ENCODE measurements around the gene PFDN2. TPM values are rescaled to one million over a fixed set of nuclear protein-coding genes. Genes with fewer than 3 reads are reported as not detected.

Gene PFDN2
- total and polyA plus RNA-seq, 4 donors = 30.3 to 152 (median 94.9) TPM

Small RNA genes within 50 kb of the gene (small RNA-seq; reads per million reads assigned to genes)
- not detected for gene RF01225 (ENCODE audit: low replicate concordance)

Other genes with a start within 250 kb of the PFDN2 start
- gene ITLN1, start 232.9 kb downstream of the PFDN2 start, total RNA-seq = 1 to 10 TPM in 1 of 2 donors, under 1 TPM in 1; 0.22 to 1.1 TPM
- gene ITLN1, start 232.9 kb downstream of the PFDN2 start, polyA plus RNA-seq (ENCODE audit: insufficient read length in 2 of 2) = not detected
- gene ITLN2, start 163.2 kb downstream of the PFDN2 start, total RNA-seq = under 1 TPM; 0.17 to 0.20 TPM
- under 1 TPM in 1 of 2 donors, not detected in 1; 0.21 TPM for gene ITLN2, start 163.2 kb downstream of the PFDN2 start, polyA plus RNA-seq (ENCODE audit: insufficient read length in 2 of 2)
- 10 to 100 TPM in 1 of 2 donors, 1 to 10 TPM in 1; 9.5 to 23.7 TPM for gene F11R, start 96.9 kb downstream of the PFDN2 start, total RNA-seq
- gene F11R, start 96.9 kb downstream of the PFDN2 start, polyA plus RNA-seq (ENCODE audit: insufficient read length in 2 of 2) = 10 to 100 TPM in 1 of 2 donors, 1 to 10 TPM in 1; 7.0 to 13.0 TPM
- gene TSTD1, start 79.1 kb downstream of the PFDN2 start, total RNA-seq = 10 to 100 TPM; 12.1 to 25.5 TPM
- gene TSTD1, start 79.1 kb downstream of the PFDN2 start, polyA plus RNA-seq (ENCODE audit: insufficient read length in 2 of 2) = 10 to 100 TPM; 10.5 to 33.5 TPM
- 10 to 100 TPM; 67.1 to 81.6 TPM for gene USF1, start 72.1 kb downstream of the PFDN2 start, total RNA-seq
- 10 to 100 TPM; 84.8 to 93.7 TPM for gene USF1, start 72.1 kb downstream of the PFDN2 start, polyA plus RNA-seq (ENCODE audit: insufficient read length in 2 of 2)
- gene ARHGAP30, start 48.1 kb downstream of the PFDN2 start, total RNA-seq = 1 to 10 TPM; 2.1 to 4.2 TPM
- gene ARHGAP30, start 48.1 kb downstream of the PFDN2 start, polyA plus RNA-seq (ENCODE audit: insufficient read length in 2 of 2) = 1 to 10 TPM; 2.6 to 3.1 TPM
- under 1 TPM in 1 of 2 donors, not detected in 1; 0.06 TPM for gene NECTIN4, start 28.5 kb downstream of the PFDN2 start, total RNA-seq
- under 1 TPM in 1 of 2 donors, not detected in 1; 0.15 TPM for gene NECTIN4, start 28.5 kb downstream of the PFDN2 start, polyA plus RNA-seq (ENCODE audit: insufficient read length in 2 of 2)
- 10 to 100 TPM; 10.0 to 21.8 TPM for gene KLHDC9, start 19.7 kb downstream of the PFDN2 start, total RNA-seq
- gene KLHDC9, start 19.7 kb downstream of the PFDN2 start, polyA plus RNA-seq (ENCODE audit: insufficient read length in 2 of 2) = 10 to 100 TPM; 26.6 to 27.7 TPM
- 10 to 100 TPM; 22.4 to 48.4 TPM for gene NIT1, start 68 bp upstream of the PFDN2 start, total RNA-seq
- gene NIT1, start 68 bp upstream of the PFDN2 start, polyA plus RNA-seq (ENCODE audit: insufficient read length in 2 of 2) = 10 to 100 TPM; 48.6 to 53.7 TPM
- gene DEDD, start 14.6 kb upstream of the PFDN2 start, total RNA-seq = 10 to 100 TPM; 16.3 to 20.2 TPM
- 10 to 100 TPM; 55.1 to 61.5 TPM for gene DEDD, start 14.6 kb upstream of the PFDN2 start, polyA plus RNA-seq (ENCODE audit: insufficient read length in 2 of 2)
- gene UFC1, start 35.9 kb upstream of the PFDN2 start, total RNA-seq = 100 to 1,000 TPM in 1 of 2 donors, 10 to 100 TPM in 1; 86.9 to 117 TPM
- gene UFC1, start 35.9 kb upstream of the PFDN2 start, polyA plus RNA-seq (ENCODE audit: insufficient read length in 2 of 2) = 100 to 1,000 TPM; 165 TPM
- 10 to 100 TPM; 11.0 to 17.2 TPM for gene USP21, start 41.5 kb upstream of the PFDN2 start, total RNA-seq
- 10 to 100 TPM; 51.4 to 52.1 TPM for gene USP21, start 41.5 kb upstream of the PFDN2 start, polyA plus RNA-seq (ENCODE audit: insufficient read length in 2 of 2)
- gene PPOX, start 48.4 kb upstream of the PFDN2 start, total RNA-seq = 10 to 100 TPM; 21.7 to 47.9 TPM
- gene PPOX, start 48.4 kb upstream of the PFDN2 start, polyA plus RNA-seq (ENCODE audit: insufficient read length in 2 of 2) = 10 to 100 TPM; 53.0 to 69.6 TPM
- 10 to 100 TPM; 18.8 to 28.5 TPM for gene B4GALT3, start 59.5 kb upstream of the PFDN2 start, total RNA-seq
- 10 to 100 TPM; 48.4 to 52.5 TPM for gene B4GALT3, start 59.5 kb upstream of the PFDN2 start, polyA plus RNA-seq (ENCODE audit: insufficient read length in 2 of 2)
- gene ADAMTS4, start 81.0 kb upstream of the PFDN2 start, total RNA-seq = 10 to 100 TPM; 17.5 to 30.4 TPM
- gene ADAMTS4, start 81.0 kb upstream of the PFDN2 start, polyA plus RNA-seq (ENCODE audit: insufficient read length in 2 of 2) = 10 to 100 TPM; 46.3 to 65.6 TPM
- 100 to 1,000 TPM; 110 to 155 TPM for gene NDUFS2, start 84.3 kb upstream of the PFDN2 start, total RNA-seq
- 100 to 1,000 TPM; 181 to 196 TPM for gene NDUFS2, start 84.3 kb upstream of the PFDN2 start, polyA plus RNA-seq (ENCODE audit: insufficient read length in 2 of 2)
- 10 to 100 TPM; 14.9 to 18.5 TPM for gene FCER1G, start 97.3 kb upstream of the PFDN2 start, total RNA-seq
- 10 to 100 TPM; 14.5 to 18.7 TPM for gene FCER1G, start 97.3 kb upstream of the PFDN2 start, polyA plus RNA-seq (ENCODE audit: insufficient read length in 2 of 2)
- gene APOA2, start 105.6 kb upstream of the PFDN2 start, total RNA-seq = 1 to 10 TPM in 1 of 2 donors, not detected in 1; 5.4 TPM
- not detected for gene APOA2, start 105.6 kb upstream of the PFDN2 start, polyA plus RNA-seq (ENCODE audit: insufficient read length in 2 of 2)
- 10 to 100 TPM; 14.4 to 15.5 TPM for gene TOMM40L, start 108.0 kb upstream of the PFDN2 start, total RNA-seq
- 10 to 100 TPM; 23.8 to 24.2 TPM for gene TOMM40L, start 108.0 kb upstream of the PFDN2 start, polyA plus RNA-seq (ENCODE audit: insufficient read length in 2 of 2)
- not detected for gene NR1I3, start 120.2 kb upstream of the PFDN2 start, total RNA-seq
- gene NR1I3, start 120.2 kb upstream of the PFDN2 start, polyA plus RNA-seq (ENCODE audit: insufficient read length in 2 of 2) = 1 to 10 TPM; 4.2 to 5.9 TPM
- gene PCP4L1, start 140.7 kb upstream of the PFDN2 start, total RNA-seq = 10 to 100 TPM; 18.6 to 81.2 TPM
- 100 to 1,000 TPM; 104 to 113 TPM for gene PCP4L1, start 140.7 kb upstream of the PFDN2 start, polyA plus RNA-seq (ENCODE audit: insufficient read length in 2 of 2)
- 1,000 to 10,000 TPM in 1 of 2 donors, 100 to 1,000 TPM in 1; 293 to 1,019 TPM for gene MPZ, start 191.9 kb upstream of the PFDN2 start, total RNA-seq
- gene MPZ, start 191.9 kb upstream of the PFDN2 start, polyA plus RNA-seq (ENCODE audit: insufficient read length in 2 of 2) = 100 to 1,000 TPM in 1 of 2 donors, 10 to 100 TPM in 1; 79.0 to 138 TPM
- 10 to 100 TPM; 36.8 to 49.0 TPM for gene SDHC, start 196.3 kb upstream of the PFDN2 start, total RNA-seq
- 100 to 1,000 TPM; 173 to 174 TPM for gene SDHC, start 196.3 kb upstream of the PFDN2 start, polyA plus RNA-seq (ENCODE audit: insufficient read length in 2 of 2)
- gene CFAP126, start 249.8 kb upstream of the PFDN2 start, total RNA-seq = 10 to 100 TPM in 1 of 2 donors, 1 to 10 TPM in 1; 2.3 to 36.8 TPM
- 10 to 100 TPM; 20.3 to 39.3 TPM for gene CFAP126, start 249.8 kb upstream of the PFDN2 start, polyA plus RNA-seq (ENCODE audit: insufficient read length in 2 of 2)